Endothelial cell of umbilical vein (primary cell): ENCODE measurements around the gene LAP3. TPM values are rescaled to one million over a fixed set of nuclear protein-coding genes. Genes with fewer than 3 reads are reported as not detected.

Experiments used
- BruUV-seq: library from RNA; stranded (reverse); fragments of 400-500 nt; replicated peaks from 2 replicates; lab custom pipeline; 2021; lab: Mats Ljungman, UMichigan
- CTCF ChIA-PET: fragments of 300-600, 350-600 bp; sonication (Branson Sonifier 250); formaldehyde crosslinking; loops from one replicate; lab custom pipeline; 2021; ENCODE audit warnings: antibody characterized with exemption, inconsistent platforms; lab: Charles Lee
- POLR2A ChIA-PET: fragments of 300-600, 350-600 bp; sonication (Branson Sonifier 250); formaldehyde crosslinking; loops from one replicate; lab custom pipeline; 2021; ENCODE audit warnings: antibody characterized with exemption, inconsistent platforms; lab: Charles Lee
- DNase-seq: peaks from one replicate; pipeline ENCODE4 v3.0.0-alpha.2; 2011; ENCODE audit warnings: low read depth, low spot score
- FAIRE-seq: peaks from 2 replicates; lab custom pipeline; 2011; peaks lifted over from hg19 to GRCh38; lab: Jason Lieb, UNC
- H2AFZ ChIP-seq: 2 replicates; pipeline ENCODE4 v1.6.0; 2012; ENCODE audit warnings: low read depth, low read length, control low read depth, inconsistent platforms
- H3K27ac ChIP-seq: 2 replicates; pipeline ENCODE4 v1.5.1; 2011; ENCODE audit warnings: low read depth, mild to moderate bottlenecking, control low read depth, low read length, moderate library complexity; ENCODE audit not compliant: insufficient read depth
- H3K27me3 ChIP-seq, 2 experiments: 2 replicates each; pipeline versions ENCODE4 v1.6.0 to v1.6.1; 2011; ENCODE audit warnings: low read length in 2 of 2, mixed read lengths in 1 of 2; ENCODE audit not compliant: control insufficient read depth in 2 of 2, insufficient read depth in 2 of 2
- H3K36me3 ChIP-seq, 2 experiments: 2 replicates in 1 of 2; 3 replicates in 1 of 2; pipeline ENCODE4 v1.5.1; 2011; ENCODE audit warnings: low read length in 2 of 2, mild to moderate bottlenecking in 1 of 2, moderate library complexity in 1 of 2; ENCODE audit not compliant: control insufficient read depth in 2 of 2, insufficient read depth in 2 of 2; ENCODE audit errors: extremely low read depth in 1 of 2
- H3K4me1 ChIP-seq: 3 replicates; pipeline ENCODE4 v1.5.1; 2011; ENCODE audit warnings: mild to moderate bottlenecking, low read length; ENCODE audit not compliant: control insufficient read depth, insufficient read depth; ENCODE audit errors: extremely low read depth
- H3K4me2 ChIP-seq: 2 replicates; pipeline ENCODE4 v1.6.1; 2011; ENCODE audit warnings: low read length, control low read depth, mixed read lengths; ENCODE audit not compliant: insufficient read depth
- H3K4me3 ChIP-seq, 3 experiments: fragments of 200-600 bp in 1 of 3; sonication (generic), shearing (Covaris generic) in 1 of 3; replicated peaks in 1 of 3; 2 replicates each; pipeline ENCODE4 v1.5.1; 2011 to 2016; ENCODE audit warnings: control low read depth in 3 of 3, low read length in 3 of 3, mild to moderate bottlenecking in 2 of 3, inconsistent platforms in 1 of 3, low read depth in 1 of 3, moderate library complexity in 1 of 3; ENCODE audit not compliant: insufficient read depth in 1 of 3
- H3K79me2 ChIP-seq: 2 replicates; pipeline ENCODE4 v1.6.0; 2012; ENCODE audit warnings: low read length, inconsistent platforms; ENCODE audit not compliant: control insufficient read depth, insufficient read depth
- H3K9ac ChIP-seq: replicated peaks from 2 replicates; pipeline ENCODE3; 2011; ENCODE audit warnings: low read length, control low read depth; ENCODE audit not compliant: insufficient read depth; ENCODE audit errors: extremely low read depth
- H3K9me1 ChIP-seq: replicated peaks from 3 replicates; pipeline ENCODE4 v1.6.0; 2011; ENCODE audit warnings: mild to moderate bottlenecking, low read length; ENCODE audit not compliant: control insufficient read depth, insufficient read depth; ENCODE audit errors: extremely low read depth
- H3K9me3 ChIP-seq: replicated peaks from 2 replicates; pipeline ENCODE4 v1.5.1; 2012; ENCODE audit warnings: low read length, inconsistent platforms; ENCODE audit not compliant: control insufficient read depth, insufficient read depth
- H4K20me1 ChIP-seq: replicated peaks from 2 replicates; pipeline ENCODE3; 2011; ENCODE audit warnings: mild to moderate bottlenecking, low read length; ENCODE audit not compliant: control insufficient read depth, insufficient read depth; ENCODE audit errors: extremely low read depth
- CTCF ChIP-seq, 2 donors: IDR thresholded peaks; 1 replicate in 1 of 2; 2 replicates in 1 of 2; pipeline ENCODE4 v1.5.1; 2011; ENCODE audit warnings: low read length in 2 of 2, mild to moderate bottlenecking in 2 of 2, moderate library complexity in 2 of 2, control low read depth in 1 of 2, inconsistent platforms in 1 of 2, low read depth in 1 of 2; ENCODE audit not compliant: insufficient read depth in 1 of 2; ENCODE audit errors: extremely low read depth in 1 of 2
- EZH2 ChIP-seq: IDR thresholded peaks from 2 replicates; pipeline ENCODE4 v1.6.1; 2012; ENCODE audit warnings: borderline replicate concordance, low read depth, mild to moderate bottlenecking, moderate library complexity, low read length, inconsistent platforms; ENCODE audit not compliant: severe bottlenecking
- FOS ChIP-seq: IDR thresholded peaks from 2 replicates; pipeline ENCODE4 v1.6.1; 2011; ENCODE audit warnings: mild to moderate bottlenecking, low read length, moderate library complexity, borderline replicate concordance; ENCODE audit not compliant: insufficient read depth
- GATA2 ChIP-seq: IDR thresholded peaks from 2 replicates; pipeline ENCODE4 v1.7.0; 2011; ENCODE audit warnings: low read depth, mild to moderate bottlenecking, moderate library complexity, mixed read lengths, low read length; ENCODE audit not compliant: insufficient read length, insufficient read depth
- JUN ChIP-seq: IDR thresholded peaks from 2 replicates; pipeline ENCODE4 v1.6.1; 2011; ENCODE audit warnings: borderline replicate concordance, low read depth; ENCODE audit not compliant: insufficient read length, insufficient read depth
- MYC ChIP-seq: IDR thresholded peaks from one replicate; pipeline ENCODE4 v1.6.1; 2011; ENCODE audit warnings: mild to moderate bottlenecking, low read depth, low read length
- POLR2A ChIP-seq: IDR thresholded peaks from 2 replicates; pipeline ENCODE4 v1.6.1; 2012; ENCODE audit warnings: low read depth, mild to moderate bottlenecking, control low read depth, low read length
- POLR2AphosphoS5 ChIP-seq: IDR thresholded peaks from 2 replicates; pipeline ENCODE4 v1.6.1; 2012; ENCODE audit warnings: low read depth, mild to moderate bottlenecking, control low read depth, low read length, moderate library complexity; ENCODE audit not compliant: insufficient read depth
- dilution Hi-C: fragments of 300-500 bp; cut with MboI; formaldehyde crosslinking; loops from one replicate; pipeline ENCODE4 v1.15.0; 2019; ENCODE audit warnings: low sequenced_read_pairs; ENCODE audit not compliant: extremely low pct_ligation_motif_present
- intact Hi-C: fragments of 100-400 bp; cut with micrococcal nuclease; formaldehyde crosslinking; loops from one replicate; pipeline ENCODE4 v1.10.0; 2022
- polyA plus RNA-seq, 4 experiments: library from polyadenylated mRNA; depleted of rRNA in 3 of 4; stranded (reverse) in 3 of 4; unstranded in 1 of 4; fragments of >200 nt; gene quantifications; 2 replicates each; pipeline versions ENCODE4 v1.2.1 to v1.2.3, GENCODE V29; 2011 to 2012; ENCODE audit warnings: missing spikeins in 1 of 4
- total RNA-seq: library from RNA; stranded (reverse); gene quantifications from 2 replicates; pipeline ENCODE4 v1.2.3, GENCODE V29; 2021
- TF ChIP-seq, protein P1 (sequence below): IDR thresholded peaks from 2 replicates; pipeline ENCODE4 v1.6.1; 2011; ENCODE audit not compliant: insufficient read depth, insufficient read length

Gene LAP3
- total and polyA plus RNA-seq, 2 donors (not counting 3 experiments of a cell fraction or from before 2014, with no cell fraction given) = 82.4 to 94.8 TPM

DNA sequence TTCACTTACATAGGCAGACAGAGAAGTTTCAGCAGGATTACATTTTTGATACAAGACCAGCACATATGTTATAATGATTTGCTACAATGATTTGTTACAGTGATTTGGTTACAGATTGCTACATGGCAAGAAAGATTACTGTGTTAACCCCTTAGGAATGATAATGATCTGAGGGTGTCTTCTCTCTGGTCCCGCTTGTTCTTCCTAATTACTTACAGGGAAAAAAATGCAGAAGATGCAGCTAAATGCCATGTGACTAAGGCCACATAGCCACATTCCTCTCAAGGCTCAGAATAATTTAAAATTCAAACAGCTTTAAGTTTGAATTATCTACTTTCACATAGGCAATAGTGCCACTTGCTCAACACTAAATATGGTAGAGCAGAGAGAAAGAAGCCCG, 9.7 kb upstream of the LAP3 start:
- H4K20me1 ChIP-seq = no peaks in the 10 kb centered on the region
- intact Hi-C loops (no loop called here), dilution Hi-C loops (no loop called here)
- FAIRE-seq = no peak
- no peak overlapping the region for H3K4me2 ChIP-seq
- peaks cover 0 to 4% of the 10 kb centered on the region in 2 experiments for H3K27me3 ChIP-seq
- no peak for DNase-seq
- H3K9me3 ChIP-seq = no peaks in the 10 kb centered on the region
- H3K9me1 ChIP-seq = no peaks in the 10 kb centered on the region
- H3K79me2 ChIP-seq = no peaks in the 10 kb centered on the region
- no peaks in the 10 kb centered on the region for H3K36me3 ChIP-seq
- ChIA-PET CTCF (no interaction called here), POLR2A (no interaction called here)
- no TSS peak for BruUV-seq
- H3K9ac ChIP-seq = no peak overlapping the region
- no peak overlapping the region for H3K4me3 ChIP-seq
- no peak overlapping the region for H2AFZ ChIP-seq
- H3K4me1 ChIP-seq = no peaks in the 10 kb centered on the region
- H3K27ac ChIP-seq = no peak overlapping the region
- no peak for TF ChIP-seq CTCF (IDR thresholded peaks at IDR 0.05; ENCODE audit: extremely low read depth in 1 of 2, insufficient read depth in 1 of 2, low read depth in 1 of 2, low read length in 2 of 2)
- no peak for TF ChIP-seq POLR2A
- TF ChIP-seq EZH2 = no peak
- TF ChIP-seq, protein P1, sequence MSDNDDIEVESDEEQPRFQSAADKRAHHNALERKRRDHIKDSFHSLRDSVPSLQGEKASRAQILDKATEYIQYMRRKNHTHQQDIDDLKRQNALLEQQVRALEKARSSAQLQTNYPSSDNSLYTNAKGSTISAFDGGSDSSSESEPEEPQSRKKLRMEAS = no peak
- TF ChIP-seq JUN = no peak
- TF ChIP-seq GATA2 = no peak
- TF ChIP-seq FOS = no peak
- no peak for TF ChIP-seq POLR2AphosphoS5
- TF ChIP-seq MYC = no peak
